NAMALWA (cell line): Measurements from ENCODE around the gene MIS18BP1.
"Not testable (repeated sequence)": the region's sequence is repeated elsewhere in the genome, so short reads cannot be mapped to it uniquely, and the experiment has no call there.

Source experiments
- DNase-seq: peaks from one replicate; pipeline ENCODE4 v3.0.0-alpha.2; 2015; ENCODE audit warnings: low spot score

Gene MIS18BP1

GRCh38 chr14:45253070-45253753 lies at the start of gene MIS18BP1:
MIS18BP1 (minus strand) TSS chr14:45253202; CDS start chr14:45247286, 5,916 bp downstream.
- DNase-seq = peak; percentile 93

- DNase-seq = no peak
These were observed 45.6 kb upstream of the MIS18BP1 start for GRCh38 chr14:45298423-45299117.

GRCh38 chr14:45294796-45295195 lies 41.8 kb upstream of the MIS18BP1 start:
- DNase-seq = not testable (repeated sequence)

GRCh38 chr14:45290547-45290946 lies 37.5 kb upstream of the MIS18BP1 start:
- DNase-seq = no peak

GRCh38 chr14:45287610-45288009 lies 34.6 kb upstream of the MIS18BP1 start:
- no peak for DNase-seq

GRCh38 chr14:45284802-45285201 lies 31.8 kb upstream of the MIS18BP1 start:
- peak; percentile 14 for DNase-seq

- DNase-seq = not testable (repeated sequence)
These were observed 28.9 kb upstream of the MIS18BP1 start for GRCh38 chr14:45281731-45282400.

- no peak for DNase-seq
These were observed 19.0 kb upstream of the MIS18BP1 start for GRCh38 chr14:45271858-45272537.

- no peak for DNase-seq
These were observed 17.0 kb upstream of the MIS18BP1 start for GRCh38 chr14:45270031-45270430.

GRCh38 chr14:45267071-45267470 lies 14.1 kb upstream of the MIS18BP1 start:
- DNase-seq = no peak

GRCh38 chr14:45262637-45263036 lies 9.6 kb upstream of the MIS18BP1 start:
- DNase-seq = no peak

GRCh38 chr14:45261209-45261608 lies 8.2 kb upstream of the MIS18BP1 start:
- DNase-seq = no peak

GRCh38 chr14:45258805-45259204 lies 5.8 kb upstream of the MIS18BP1 start:
- no peak for DNase-seq

GRCh38 chr14:45258073-45258472 lies 5.1 kb upstream of the MIS18BP1 start:
- no peak for DNase-seq

- no peak for DNase-seq
These were observed 1.8 kb upstream of the MIS18BP1 start for GRCh38 chr14:45254771-45255170.

- no peak for DNase-seq
These were observed 830 bp upstream of the MIS18BP1 start for GRCh38 chr14:45253754-45254310.

GRCh38 chr14:45252366-45253069 lies 484 bp downstream of the MIS18BP1 start:
- DNase-seq = peak; percentile 25

- DNase-seq = peak; percentile 80
These were observed 1.1 kb downstream of the MIS18BP1 start for GRCh38 chr14:45251912-45252311.

GRCh38 chr14:45249856-45250575 lies 3.0 kb downstream of the MIS18BP1 start:
- DNase-seq = peak; percentile 11

- no peak for DNase-seq
These were observed 5.6 kb downstream of the MIS18BP1 start for GRCh38 chr14:45247427-45247826.

GRCh38 chr14:45246691-45247090 lies 6.3 kb downstream of the MIS18BP1 start:
- DNase-seq = no peak
